T follicular helper cell (primary cell): Measurements from ENCODE around the gene DESI2.
"Not testable (repeated sequence)": the region's sequence is repeated elsewhere in the genome, so short reads cannot be mapped to it uniquely, and the experiment has no call there.

Source experiments
- DNase-seq: peaks from one replicate; pipeline ENCODE4 v3.0.0-alpha.2; 2020; ENCODE audit warnings: low read depth

The DESI2 gene

DNA sequence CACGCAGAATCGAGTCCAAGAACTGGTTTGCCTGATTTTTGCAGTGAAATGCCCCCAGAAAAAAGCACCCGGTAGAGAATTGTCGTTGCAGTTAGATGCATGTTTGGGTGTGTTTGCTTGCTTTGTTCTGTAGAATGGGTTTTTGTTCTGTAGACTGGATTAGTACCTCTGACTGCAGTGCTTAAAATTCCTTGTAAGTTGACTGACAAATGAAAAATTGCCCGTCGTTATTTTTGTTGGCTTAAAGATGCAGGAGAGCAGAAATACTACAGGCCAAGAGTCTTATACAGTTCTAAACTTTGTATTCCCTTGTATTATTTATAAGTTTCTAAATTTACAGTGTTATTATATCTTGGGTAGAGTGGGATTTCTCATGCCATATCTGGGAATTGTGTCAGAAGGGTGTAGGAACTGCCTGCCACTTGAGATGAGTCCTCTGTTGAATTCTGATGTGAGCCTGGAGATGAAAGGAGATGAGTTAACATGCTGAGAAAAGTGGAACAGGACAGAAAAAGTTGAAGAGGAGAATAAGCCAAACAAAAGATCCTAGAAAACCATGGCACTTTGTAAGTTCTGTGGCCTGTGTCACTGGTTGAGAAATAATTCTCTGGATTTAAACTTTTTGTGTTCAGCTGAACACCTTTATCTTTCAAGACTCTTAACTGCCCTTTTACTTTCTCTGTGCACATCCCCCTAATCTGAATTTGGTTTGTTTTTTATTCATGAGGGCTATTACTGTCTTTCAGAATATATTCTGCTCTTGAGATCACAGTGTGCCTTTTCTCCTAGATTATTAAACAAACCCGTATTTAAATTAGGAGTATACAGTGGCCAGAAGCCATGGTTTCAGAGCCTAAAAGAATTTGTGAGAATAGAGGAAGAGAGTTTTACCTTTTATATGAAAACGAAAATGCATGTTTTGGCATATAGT, 1.4 kb downstream of the DESI2 start:
- no peak for DNase-seq

DNA sequence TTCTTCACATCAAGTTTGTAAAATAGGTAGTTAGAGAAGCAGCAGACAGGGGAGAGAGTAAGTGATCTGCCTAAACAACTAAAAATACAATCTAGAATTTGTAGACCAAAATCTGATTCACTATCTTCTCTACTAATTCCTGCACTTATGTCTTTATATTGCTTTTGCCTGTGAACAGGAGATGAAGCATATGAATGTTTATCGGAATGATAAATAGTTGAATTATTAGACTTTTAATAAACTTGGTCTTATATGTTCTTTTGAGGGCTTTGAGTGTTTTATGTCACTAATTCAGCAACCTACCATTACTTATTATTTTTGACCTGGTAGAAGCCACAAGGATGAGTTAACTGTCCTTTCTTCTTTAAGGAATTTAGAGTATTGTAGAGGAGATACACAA, 2.3 kb downstream of the DESI2 start:
- DNase-seq, result no peak

DNA sequence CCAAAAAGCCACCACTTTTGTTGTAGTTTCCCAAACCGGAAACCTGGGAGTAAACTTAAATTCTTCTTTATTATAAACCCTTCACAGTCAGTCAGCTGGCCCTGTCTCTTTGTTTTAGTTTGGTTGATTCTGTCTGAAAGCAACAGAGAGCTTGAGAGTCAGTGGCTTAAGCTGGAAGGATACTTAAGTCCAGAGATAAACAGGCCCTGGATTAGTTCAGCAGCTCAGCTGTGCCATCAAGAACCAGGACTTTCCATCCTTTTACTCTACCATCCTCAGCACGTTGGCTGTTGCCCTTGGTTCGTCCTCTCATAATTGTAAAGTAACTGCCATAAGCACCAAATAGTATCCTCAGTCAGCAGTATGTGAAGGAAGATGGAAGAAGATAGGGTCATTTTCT, 4.5 kb downstream of the DESI2 start:
- DNase-seq, result no peak

DNA sequence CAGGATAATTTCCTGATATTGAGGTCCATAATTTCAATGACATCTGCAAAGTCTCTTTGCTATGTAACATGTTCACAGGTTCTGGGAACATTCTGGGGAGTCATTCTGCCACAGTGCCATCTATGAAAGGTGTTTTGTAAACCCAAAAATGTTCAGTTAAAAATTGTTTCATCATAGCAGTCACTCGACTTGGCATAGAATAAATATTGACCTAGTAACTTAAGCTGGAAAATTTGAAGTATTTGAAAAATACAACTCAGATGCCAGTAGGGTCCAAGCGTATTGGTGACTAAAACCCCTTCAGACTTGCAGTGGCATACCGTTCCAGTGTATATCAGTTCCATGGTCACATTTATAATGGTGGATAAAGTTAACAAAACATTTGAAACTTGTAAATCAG, 6.8 kb downstream of the DESI2 start:
- DNase-seq, result no peak

DNA sequence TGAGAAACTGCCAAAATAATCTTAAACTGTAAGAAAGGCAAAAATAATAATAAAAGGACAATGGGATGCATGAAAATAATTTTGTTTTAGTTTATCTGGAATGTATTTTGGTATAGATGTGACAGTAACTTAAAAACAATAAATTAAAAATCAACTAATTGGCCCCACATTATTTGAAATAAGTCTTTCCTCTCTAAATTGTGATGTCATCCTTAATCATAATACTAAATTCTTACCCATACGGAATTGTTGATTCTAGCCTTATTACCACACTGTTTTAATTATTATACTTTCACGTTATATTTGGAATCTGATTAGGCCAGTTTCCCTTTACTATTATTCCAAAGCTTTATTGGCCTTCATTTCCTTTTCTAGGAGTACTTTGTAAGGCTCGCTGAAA, 7.7 kb downstream of the DESI2 start:
- no peak for DNase-seq

DNA sequence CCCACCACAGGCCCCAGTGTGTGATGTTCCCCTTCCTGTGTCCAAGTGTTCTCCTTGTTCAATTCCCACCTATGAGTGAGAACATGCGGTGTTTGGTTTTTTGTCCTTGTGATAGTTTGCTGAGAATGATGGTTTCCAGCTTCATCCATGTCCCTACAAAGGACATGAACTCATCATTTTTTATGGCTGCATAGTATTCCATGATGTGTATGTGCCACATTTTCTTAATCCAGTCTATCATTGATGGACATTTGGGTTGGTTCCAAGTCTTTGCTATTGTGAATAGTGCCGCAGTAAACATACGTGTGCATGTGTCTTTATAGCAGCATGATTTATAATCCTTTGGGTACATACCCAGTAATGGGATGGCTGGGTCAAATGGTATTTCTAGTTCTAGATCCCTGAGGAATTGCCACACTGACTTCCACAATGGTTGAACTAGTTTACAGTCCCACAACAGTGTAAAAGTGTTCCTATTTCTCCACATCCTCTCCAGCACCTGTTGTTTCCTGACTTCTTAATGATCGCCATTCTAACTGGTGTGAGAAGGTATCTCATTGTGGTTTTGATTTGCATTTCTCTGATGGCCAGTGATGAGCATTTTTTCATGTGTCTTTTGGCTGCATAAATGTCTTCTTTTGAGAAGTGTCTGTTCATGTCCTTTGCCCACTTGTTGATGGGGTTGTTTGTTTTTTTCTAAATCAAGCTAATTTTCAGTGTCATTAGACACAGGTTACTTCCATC, 8.8 kb downstream of the DESI2 start:
- DNase-seq, result not testable (repeated sequence)

DNA sequence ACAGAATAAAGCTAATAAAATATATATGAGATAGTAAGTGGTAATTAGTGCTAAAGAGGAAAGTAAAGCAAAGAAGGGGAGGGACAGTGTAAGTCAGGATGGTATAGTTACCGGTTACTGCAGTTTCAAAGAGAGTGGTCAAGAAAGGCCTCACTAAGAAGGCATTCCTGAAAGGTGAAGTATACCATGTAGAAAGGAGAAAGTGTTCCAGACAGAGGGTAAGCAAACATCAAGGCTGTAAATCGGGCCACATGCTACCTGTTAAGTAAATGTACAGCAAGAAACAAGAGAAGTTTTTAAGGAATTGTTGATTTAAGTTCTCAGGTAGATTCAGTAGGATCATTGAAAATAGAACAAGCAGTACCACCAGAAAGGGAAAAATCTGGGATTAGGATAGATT, 9.7 kb downstream of the DESI2 start:
- no peak for DNase-seq

DNA sequence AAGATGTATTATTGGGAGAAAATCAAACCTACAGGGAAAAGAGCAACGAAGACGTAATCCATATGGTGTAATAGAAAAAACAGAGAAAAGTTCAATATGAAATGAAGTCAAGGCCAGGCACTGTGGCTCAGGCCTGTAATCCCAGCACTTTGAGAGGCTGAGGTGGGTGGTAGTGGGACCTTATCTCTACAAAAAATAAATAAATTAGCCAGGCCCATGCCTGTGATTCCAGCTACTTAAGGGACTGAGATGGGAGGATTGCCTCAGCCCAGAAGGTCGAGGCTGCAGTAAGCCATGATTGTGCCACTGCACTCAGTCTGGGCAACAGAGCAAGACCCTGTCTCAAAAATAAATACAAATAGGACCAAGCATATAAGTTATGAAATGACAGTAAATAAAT, 11.4 kb downstream of the DESI2 start:
- no peak for DNase-seq

DNA sequence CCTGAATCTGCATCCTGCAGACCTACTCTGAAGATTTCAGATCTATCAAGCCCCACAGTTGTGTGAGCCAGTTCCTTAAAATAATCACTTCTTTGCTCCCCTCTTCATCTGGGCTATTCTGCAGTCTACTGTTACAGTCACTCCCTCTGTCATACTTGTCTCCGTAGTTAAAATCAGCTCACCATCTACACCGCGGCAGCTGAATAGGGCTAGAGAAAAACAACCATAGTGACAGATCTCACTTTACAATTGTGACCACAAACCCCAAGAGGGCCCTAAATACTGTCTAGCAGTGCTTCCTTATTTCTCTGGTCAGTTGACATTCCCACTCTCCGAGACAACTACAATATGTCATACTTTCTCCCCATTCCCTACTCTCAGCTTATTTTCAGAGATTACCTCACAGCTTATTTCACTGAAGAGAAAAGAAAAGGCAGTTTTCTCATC, 12.9 kb downstream of the DESI2 start:
- DNase-seq, result no peak

DNA sequence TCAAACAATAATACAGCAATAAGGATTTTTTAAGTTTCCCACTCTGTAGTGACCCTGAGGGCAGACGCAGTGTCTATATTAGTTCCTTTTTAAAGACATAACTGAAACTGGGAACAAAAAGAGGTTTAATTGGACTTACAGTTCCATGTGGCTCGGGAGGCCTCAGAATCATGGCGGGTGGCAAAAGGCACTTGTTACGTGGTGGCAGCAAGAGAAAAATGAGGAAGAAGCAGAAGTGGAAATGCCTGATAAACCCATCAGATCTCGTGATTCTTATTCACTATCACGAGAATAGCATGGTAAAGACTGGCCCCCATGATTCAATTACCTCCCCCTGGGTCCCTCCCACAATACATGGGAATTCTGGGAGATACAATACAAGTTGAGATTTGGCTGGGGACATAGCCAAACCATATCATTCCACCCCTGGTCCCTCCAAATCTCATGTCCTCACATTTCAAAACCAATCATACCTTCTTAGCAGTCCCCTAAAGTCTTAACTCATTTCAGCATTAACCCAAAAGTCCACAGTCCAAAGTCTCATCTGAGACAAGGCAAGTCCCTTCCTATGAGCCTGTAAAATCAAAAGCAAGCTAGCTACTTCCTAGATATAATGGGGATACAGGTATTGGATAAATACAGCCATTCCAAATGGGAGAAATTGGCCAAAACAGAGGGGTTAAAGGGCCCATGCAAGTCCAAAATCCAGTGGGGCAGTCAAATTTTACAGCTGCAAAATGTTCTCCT, 13.9 kb downstream of the DESI2 start:
- not testable (repeated sequence) for DNase-seq

DNA sequence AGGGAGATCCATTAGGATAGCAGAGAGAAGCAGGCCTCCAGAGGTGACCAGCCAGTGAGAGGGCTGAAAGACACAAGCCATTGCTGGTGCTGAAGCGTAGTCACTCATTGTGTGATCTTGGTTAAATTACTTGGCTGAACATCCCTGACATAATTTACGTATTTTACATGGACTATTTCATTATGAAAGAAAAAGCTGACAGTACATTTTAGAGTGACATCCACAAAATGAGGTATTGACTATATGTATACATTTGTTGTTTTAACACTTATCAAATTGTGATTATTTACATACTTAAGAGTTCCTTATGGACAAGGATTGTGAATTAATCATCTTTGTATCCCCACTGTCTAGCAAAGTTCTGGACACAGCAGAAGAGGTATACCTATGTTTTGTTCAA, 14.9 kb downstream of the DESI2 start:
- no peak for DNase-seq

DNA sequence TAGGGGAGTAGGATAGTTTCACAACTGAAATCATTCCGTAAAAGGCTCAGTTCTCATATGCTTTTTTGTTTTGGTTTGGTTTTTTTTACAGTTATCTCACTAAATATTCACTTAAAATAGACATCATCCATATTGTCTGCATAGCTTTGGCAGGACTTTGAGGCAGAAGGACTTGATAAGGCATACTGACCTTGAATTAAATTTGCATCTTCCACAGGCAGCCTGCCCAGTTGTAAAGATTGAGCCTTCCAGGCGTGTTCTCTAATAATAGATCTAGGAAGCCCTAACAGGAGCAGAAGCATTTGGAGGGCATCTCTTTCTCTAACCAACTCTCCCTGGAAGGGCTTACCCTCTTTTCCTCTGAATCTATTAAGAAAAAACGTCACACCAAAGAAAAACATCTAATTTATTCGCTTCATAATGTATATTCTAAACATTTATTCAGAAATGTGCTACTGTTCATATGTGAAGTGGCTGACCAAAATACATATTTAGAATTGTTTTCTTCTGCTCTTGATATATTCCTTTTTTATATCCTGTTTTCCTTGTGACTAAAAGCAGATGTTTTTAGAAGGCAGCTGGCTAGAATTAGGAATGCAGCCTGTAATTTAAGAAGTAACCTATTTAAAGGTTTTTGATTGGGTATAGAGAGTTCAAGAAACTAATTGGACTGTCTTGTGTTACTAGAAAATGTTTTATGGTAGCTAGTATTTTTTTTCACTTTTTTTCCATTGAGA, 20.2 kb downstream of the DESI2 start:
- no peak for DNase-seq

DNA sequence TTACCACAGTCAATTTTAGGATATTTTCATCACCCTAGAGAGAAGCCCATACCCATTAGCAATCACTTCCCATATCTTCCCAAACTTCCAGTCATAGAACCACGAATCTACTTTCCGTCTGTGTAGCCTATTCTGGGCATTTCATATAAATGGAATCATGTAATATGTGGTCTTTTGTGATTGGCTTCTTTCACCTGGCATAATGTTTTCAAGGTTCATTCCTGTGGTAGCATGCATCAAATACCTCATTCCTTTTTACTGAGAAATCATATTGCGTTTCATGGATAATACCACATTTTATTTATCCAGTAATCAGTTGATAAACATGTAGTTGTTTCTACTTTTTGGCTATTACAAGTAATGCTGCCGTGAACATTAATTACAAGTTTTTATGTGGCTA, 21.5 kb downstream of the DESI2 start:
- DNase-seq, result no peak

DNA sequence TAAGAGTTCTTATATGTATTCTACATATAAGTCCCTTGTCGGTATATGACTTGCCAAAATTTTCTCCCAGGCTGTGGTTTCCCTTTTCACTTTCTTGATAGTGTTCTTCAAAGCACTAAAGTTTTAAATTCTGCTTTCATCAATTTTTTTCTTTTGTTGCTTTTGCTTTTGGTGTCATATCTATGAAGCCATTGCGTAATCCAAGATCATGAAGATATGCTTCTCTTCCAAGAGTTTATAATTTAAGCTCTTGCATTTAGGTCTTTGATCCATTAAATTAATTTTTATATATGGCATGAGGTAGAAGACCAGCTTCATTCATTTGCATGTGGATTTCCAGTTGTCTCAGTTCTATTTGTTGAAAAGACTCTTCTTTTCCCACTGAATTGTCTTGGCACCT, 22.2 kb downstream of the DESI2 start:
- DNase-seq, result no peak

DNA sequence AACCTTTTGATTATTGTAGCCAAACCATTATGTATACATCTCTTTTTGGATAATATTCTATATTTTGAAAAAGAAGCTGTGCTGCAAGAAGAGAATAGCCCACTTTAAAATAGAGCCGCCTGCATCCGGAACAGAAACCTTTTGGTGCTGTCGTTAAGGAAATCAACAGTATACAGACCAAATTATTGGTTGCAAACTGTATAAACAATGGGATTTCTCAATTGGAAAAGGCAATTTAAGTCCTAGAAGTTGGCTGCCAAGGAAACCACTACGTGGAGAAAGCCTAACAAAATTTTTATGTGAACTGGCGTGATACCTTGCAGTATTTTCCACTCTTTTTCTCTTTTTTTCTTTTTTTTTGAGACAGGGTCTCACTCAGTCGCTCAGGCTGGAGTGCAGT, 25.8 kb downstream of the DESI2 start:
- no peak for DNase-seq

DNA sequence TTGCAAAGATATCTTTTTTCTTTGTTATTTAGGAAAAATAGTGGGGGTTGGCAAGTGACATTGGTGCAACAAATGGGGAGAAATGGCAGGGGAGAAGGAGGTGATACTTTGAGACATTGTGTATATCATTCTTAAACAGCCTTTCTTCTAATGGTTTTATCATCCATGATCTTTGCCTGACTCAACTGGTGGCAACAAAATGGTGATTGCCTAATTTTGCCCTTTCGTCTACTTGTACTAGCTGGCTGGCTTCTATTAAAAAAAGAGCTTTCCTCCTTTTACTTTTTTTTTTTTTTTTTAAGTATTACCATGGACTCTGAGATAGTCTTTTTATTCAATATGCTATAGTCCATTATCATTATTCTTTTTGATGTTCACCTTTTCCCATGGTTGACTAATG, 27.7 kb downstream of the DESI2 start:
- no peak for DNase-seq

DNA sequence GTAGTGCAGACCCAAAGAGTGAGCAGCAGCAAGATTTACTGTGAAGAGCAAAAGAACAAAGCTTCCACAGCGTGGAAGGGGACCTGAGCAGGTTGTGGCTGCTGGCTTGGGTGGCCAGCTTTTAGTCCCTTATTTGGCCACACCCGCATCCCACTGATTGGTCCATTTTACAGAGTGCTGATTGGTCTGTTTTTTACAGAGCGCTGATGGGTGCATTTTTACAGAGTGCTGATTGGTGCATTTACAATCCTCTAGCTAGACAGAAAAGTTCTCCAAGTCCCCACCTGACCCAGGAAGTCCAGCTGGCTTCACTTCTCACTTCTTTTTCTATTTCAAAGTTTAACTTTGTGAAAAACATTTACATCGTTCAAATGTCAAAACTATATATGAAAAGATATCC, 29.2 kb downstream of the DESI2 start:
- not testable (repeated sequence) for DNase-seq

DNA sequence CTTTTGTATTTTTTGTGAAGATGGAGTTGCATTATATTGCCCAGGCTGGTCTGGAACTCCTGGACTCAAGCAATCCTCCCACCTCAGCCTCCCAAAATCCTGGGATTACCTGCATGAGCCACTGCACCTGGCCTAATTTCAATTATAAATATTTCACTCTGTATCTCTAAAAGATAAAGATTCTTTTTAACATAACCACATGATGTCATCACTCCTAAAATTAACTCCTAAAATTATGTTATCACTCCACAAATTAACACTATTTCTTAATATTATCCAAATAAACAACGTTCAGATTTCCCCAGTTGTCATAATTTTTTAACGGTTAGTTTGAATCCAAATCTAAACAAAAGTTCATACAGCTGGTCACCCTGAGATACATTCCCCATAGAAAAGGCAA, 43.0 kb downstream of the DESI2 start:
- DNase-seq, result no peak

DNA sequence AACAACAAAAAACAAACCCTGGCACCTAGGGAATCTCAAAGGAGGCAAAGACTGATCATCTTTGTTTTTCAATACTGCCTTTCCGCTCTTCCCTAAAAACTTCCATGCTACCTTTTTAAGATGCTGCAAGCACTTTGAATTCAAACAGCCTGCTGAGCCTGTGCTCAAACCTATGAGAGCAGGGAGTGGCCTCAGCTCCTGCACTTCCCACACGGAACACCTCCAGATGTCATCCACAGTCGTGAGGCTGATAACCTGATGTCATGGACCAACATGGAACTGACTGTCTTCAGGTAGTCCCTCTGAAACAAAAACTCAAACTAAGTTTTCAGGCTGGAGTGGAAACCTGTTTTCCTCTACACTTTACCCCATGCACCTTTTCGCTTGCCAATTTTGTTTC, 46.8 kb downstream of the DESI2 start:
- DNase-seq, result no peak

DNA sequence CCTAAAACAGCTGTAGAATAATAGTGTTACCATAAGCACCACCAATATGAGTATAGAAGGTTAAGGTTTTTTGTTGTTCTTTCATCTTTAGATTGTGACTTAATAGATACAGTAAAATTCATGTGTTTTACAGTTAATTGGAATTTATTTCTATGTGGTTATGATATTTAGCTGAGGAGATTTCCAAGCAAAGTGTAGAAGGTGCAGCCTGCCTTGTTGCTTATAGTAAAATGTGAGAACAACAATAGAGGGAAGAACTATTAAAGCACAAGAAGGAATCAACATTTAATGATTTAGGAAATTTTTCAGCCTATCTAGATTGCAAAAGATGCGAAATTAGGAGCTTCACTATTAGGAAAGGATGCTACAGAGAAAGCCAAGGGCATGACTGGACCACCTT, 47.9 kb downstream of the DESI2 start:
- DNase-seq, result no peak

DNA sequence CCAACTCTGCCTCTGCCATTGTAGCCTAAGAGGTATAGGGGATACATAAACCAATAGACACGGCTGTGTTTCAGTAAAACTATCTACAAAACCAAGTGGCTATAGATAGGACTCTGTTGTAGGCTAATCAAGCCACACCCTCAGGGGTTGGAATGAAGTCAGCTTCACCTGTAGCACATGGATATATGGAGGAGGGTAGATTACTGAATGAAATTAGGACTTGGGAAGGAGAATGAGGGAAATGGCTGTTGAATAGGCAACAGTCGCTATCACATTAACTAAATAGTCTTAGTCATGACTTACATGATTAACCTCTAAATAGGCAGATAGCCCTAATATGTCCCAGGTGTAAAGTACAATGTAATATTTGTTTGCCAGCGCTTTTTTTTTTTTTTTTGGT, 49.7 kb downstream of the DESI2 start:
- DNase-seq, result no peak

DNA sequence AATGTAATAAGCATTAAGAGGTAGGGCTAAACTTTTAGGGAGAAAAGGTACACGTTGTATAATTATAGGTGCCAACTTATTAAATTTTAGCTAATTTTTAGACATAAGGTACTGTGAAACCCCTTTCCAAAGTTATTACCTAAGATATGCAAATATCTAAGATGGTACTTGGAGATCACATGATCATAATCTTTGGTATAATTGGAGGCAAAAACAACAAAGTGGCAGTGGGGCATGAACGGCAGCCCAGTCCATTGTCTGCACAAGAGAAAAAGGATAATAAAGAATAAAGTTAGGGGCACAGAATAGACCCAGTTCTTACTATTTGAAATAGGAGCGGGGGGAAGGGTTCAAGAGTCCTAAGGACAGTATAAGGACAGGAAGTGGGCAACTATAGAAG, 51.2 kb downstream of the DESI2 start:
- no peak for DNase-seq
